Ovary (tissue), 10 donors: ENCODE results near the gene KRT84. TPM values are rescaled to one million over a fixed set of nuclear protein-coding genes. Genes with fewer than 3 reads are reported as not detected.

ENCODE experiments used
- DNase-seq, 5 donors: peaks; one replicate each; pipeline ENCODE4 v3.0.0-alpha.2; 2019 to 2020
- H3K27ac ChIP-seq, 2 donors: fragments of 200-600 bp; one replicate each; pipeline versions ENCODE4 v1.5.1 to v1.8.0; 2019 to 2022
- H3K27me3 ChIP-seq: fragments of 200-600 bp; one replicate; pipeline ENCODE4 v1.8.0; 2022
- H3K36me3 ChIP-seq: fragments of 200-600 bp; sonication (generic); one replicate; pipeline ENCODE4 v1.5.1; 2019
- H3K4me1 ChIP-seq: one replicate; pipeline ENCODE4 v1.8.1; 2013; ENCODE audit warnings: mild to moderate bottlenecking, moderate library complexity; ENCODE audit not compliant: insufficient read depth
- H3K4me3 ChIP-seq: fragments of 200-600 bp; sonication (generic); one replicate; pipeline ENCODE4 v1.5.1; 2017
- H3K9me3 ChIP-seq, 2 donors: fragments of 200-600 bp in 1 of 2; sonication (generic) in 1 of 2; one replicate each; pipeline versions ENCODE4 v1.5.1 to v1.8.1; 2013 to 2019; ENCODE audit warnings: mild to moderate bottlenecking in 1 of 2, moderate library complexity in 1 of 2
- CTCF ChIP-seq, 3 donors: fragments of 450-650 bp in 2 of 3; fragments of 200-600 bp in 1 of 3; IDR thresholded peaks; one replicate each; pipeline versions ENCODE4 v1.5.1 to v1.8.0; 2016 to 2022; ENCODE audit warnings: antibody characterized with exemption in 3 of 3, mild to moderate bottlenecking in 1 of 3
- EP300 ChIP-seq: sonication (generic); formaldehyde crosslinking; IDR thresholded peaks from one replicate; pipeline ENCODE4 v1.6.1; 2017; ENCODE audit warnings: antibody characterized with exemption
- POLR2A ChIP-seq: fragments of 450-650 bp; IDR thresholded peaks from one replicate; pipeline ENCODE4 v1.6.1; 2017; ENCODE audit warnings: antibody characterized with exemption, mild to moderate bottlenecking, moderate library complexity
- WGBS, 3 donors: extraction: QIAGEN DNeasy Blood & Tissue Kit in 1 of 3; methylation state at CpG; one replicate each; pipeline versions ENCODE4 v1.1.5 to v1.1.7; 2013 to 2017; 5-methylcytosine and 5-hydroxymethylcytosine counted together
- intact Hi-C, 4 donors: fragments of 100-400 bp; cut with DNase I; formaldehyde crosslinking; loops; one replicate each; pipeline versions ENCODE4 v1.11.0 to v1.15.1; 2022 to 2023
- long read RNA-seq, 3 donors: library from polyadenylated mRNA in 2 of 3; unstranded in 2 of 3; transcript quantifications; one replicate each; pipeline ENCODE4 v2.0.0 and lab custom pipeline, GENCODE V29; 2021 to 2026
- polyA plus RNA-seq, 2 donors: library from polyadenylated mRNA; stranded (reverse); fragments of 200-250 nt in 1 of 2; fragments of 350-450 nt in 1 of 2; fragmentation: Illumina TruSeq in 1 of 2; extraction: RNeasy Lipid Tissue Mini Kit (QIAGEN cat#74804) in 1 of 2; gene quantifications; one replicate each; pipeline ENCODE4 v1.2.3, GENCODE V29; 2013 to 2014
- total RNA-seq, 7 donors: library from RNA; depleted of rRNA in 2 of 7; stranded (reverse); fragments of >200 nt in 2 of 7; fragmentation: NEBNext Ultra II Directional in 3 of 7; extraction: Animal tissue kit (Norgen Biotek cat#: 25700) in 3 of 7; gene quantifications; one replicate each; pipeline versions ENCODE4 v1.1.0 to v1.2.4, GENCODE V29; 2016 to 2023
- donor health status: DM: no; HTN: no; CAD: no; lungs with moderate emphysema.
- donor health status: DM: no; HTN: no; CAD: no.
- donor health status: Bipolar disorder and iron deficiency.
- donor health status: DM: yes; HTN: yes; CAD: no.
- donor health status: DM: no; HTN: no; CAD: no.
- donor health status: DM: yes; HTN: yes; CAD: no.

The KRT84 gene
- total RNA-seq, result not detected
- polyA plus RNA-seq, result not detected
- long read RNA-seq, donor 1, result 0 reads
- long read RNA-seq, donor 2, result 0 reads
- long read RNA-seq, donor 3, result 0 reads

GRCh38 chr12:52385226-52385702 is at the start of gene KRT84:
Gene KRT84, minus strand, starts transcription at chr12:52385652. Its CDS starts 67 bp downstream, at chr12:52385585.
- intact Hi-C loops, result loop anchor here in 1 of 4 donors (10.0 kb wide), 1 partner anchor 480 kb away; no protein-coding TSS in a partner anchor
- H3K36me3 ChIP-seq, result no peaks in the 10 kb centered on the region
- WGBS, 3 donors, result 94 to 96% (median 95%) methylated on average over 11 of the region's 11 CpGs
- H3K9me3 ChIP-seq, result no peaks in the 10 kb centered on the region
- H3K4me1 ChIP-seq, result no peaks in the 10 kb centered on the region
- H3K27ac ChIP-seq, result no peak within 1 kb of the TSS
- no peak for TF ChIP-seq EP300
- no peak for TF ChIP-seq POLR2A
- TF ChIP-seq CTCF (IDR thresholded peaks at IDR 0.05), result no peak
- no peaks in the 10 kb centered on the region for H3K27me3 ChIP-seq
- H3K4me3 ChIP-seq, result no peak within 1 kb of the TSS
- DNase-seq, result no peak

- H3K36me3 ChIP-seq, result no peaks in the 10 kb centered on the region
- H3K4me3 ChIP-seq, result no peak overlapping the region
- no peaks in the 10 kb centered on the region for H3K9me3 ChIP-seq
- H3K27ac ChIP-seq, result no peak overlapping the region
- whole genome bisulfite sequencing, 3 donors, result 86 to 94% (median 88%) methylated on average over 6 of the region's 6 CpGs
- intact Hi-C loops, result no loop called here
- TF ChIP-seq POLR2A (no peak), EP300 (no peak), CTCF (IDR thresholded peaks at IDR 0.05) (no peak)
- no peak for DNase-seq
- H3K4me1 ChIP-seq, result no peaks in the 10 kb centered on the region
- H3K27me3 ChIP-seq, result no peaks in the 10 kb centered on the region
These were observed 49.5 kb upstream of the KRT84 start for GRCh38 chr12:52434760-52435530.

GRCh38 chr12:52434081-52434733 is 48.8 kb upstream of the KRT84 start, which contains the start of gene KRT75:
Gene KRT75, minus strand, starts transcription at chr12:52434371. Its CDS starts 67 bp downstream, at chr12:52434304.
- Histone ChIP-seq H3K4me3 (no peak within 1 kb of the TSS), H3K27ac (no peak within 1 kb of the TSS), H3K36me3 (no peaks in the 10 kb centered on the region), H3K9me3 (no peaks in the 10 kb centered on the region), H3K4me1 (no peaks in the 10 kb centered on the region), H3K27me3 (no peaks in the 10 kb centered on the region)
- intact Hi-C loops, result no loop called here
- DNase-seq, result no peak
- 78 to 86% (median 83%) methylated on average over 16 to 20 of the region's 20 CpGs for WGBS, 3 donors
- TF ChIP-seq CTCF (IDR thresholded peaks at IDR 0.05), result no peak
- no peak for TF ChIP-seq EP300
- TF ChIP-seq POLR2A, result no peak

- no peak for TF ChIP-seq POLR2A
- TF ChIP-seq EP300, result no peak
- no peak for TF ChIP-seq CTCF (IDR thresholded peaks at IDR 0.05)
- WGBS, 3 donors, result 88 to 96% (median 92%) methylated on average over 11 to 12 of the region's 12 CpGs
- H3K36me3 ChIP-seq, result no peaks in the 10 kb centered on the region
- intact Hi-C loops, result no loop called here
- no peaks in the 10 kb centered on the region for H3K4me1 ChIP-seq
- H3K27me3 ChIP-seq, result no peaks in the 10 kb centered on the region
- H3K4me3 ChIP-seq, result no peak overlapping the region
- no peak for DNase-seq
- no peaks in the 10 kb centered on the region for H3K9me3 ChIP-seq
- H3K27ac ChIP-seq, result no peak overlapping the region
These were observed 48.1 kb upstream of the KRT84 start for GRCh38 chr12:52433501-52434080.
